ENCODE measurements around the gene ACTRT2.

ACTRT2 gene

DNA sequence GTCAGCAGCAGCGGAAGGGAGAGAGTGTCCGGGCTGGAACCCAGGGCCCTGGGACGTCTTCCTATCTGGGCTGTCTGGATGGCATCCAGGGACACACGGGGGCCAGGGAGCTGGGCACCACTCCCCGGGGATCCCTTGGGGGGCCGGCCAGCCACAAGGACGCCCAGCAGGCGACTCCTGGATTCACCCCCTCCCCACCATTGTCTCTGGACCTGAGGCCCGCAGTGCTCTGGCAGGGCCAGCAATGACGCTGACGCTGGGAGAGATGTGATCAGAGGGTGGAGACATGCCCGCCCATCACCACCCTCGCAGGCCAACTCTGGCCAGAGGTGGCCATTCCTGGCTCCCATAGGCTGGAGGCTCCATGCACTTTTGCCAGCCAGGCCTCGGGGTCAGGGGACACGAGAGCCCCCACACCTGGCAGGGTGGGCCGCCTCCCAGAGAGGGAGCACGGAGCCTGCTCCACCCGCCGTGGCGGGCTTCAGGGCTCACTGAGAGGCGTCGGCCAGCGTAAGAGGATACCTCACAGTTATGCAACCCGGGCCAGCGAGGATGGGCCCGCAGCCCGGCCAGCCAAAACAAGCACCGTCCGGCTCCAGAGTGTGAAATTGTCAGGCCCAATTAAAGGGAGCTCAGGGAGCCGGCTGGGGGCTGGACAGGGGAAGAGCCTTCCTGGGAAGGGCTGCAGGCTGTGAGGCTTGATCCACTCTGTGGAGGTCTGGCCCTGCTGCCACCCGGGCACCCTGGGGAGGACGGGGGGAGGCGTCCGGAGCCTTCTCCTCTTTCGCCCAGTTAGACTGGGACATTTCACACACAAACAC, 10.3 kb downstream of the ACTRT2 start:
- Histone ChIP-seq H3K27ac (ENCODE audit: low read depth, low read length) (peak overlapping the region; percentile 72), H3K27me3 (ENCODE audit: control insufficient read depth in 5 of 5, insufficient read depth in 4 of 5, low read length in 5 of 5) (peaks cover 0 to 11% (median 6%) of the 10 kb centered on the region in 5 donors), H3K36me3 (ENCODE audit: control insufficient read depth in 5 of 5, insufficient read depth in 5 of 5, low read length in 5 of 5) (no peaks in the 10 kb centered on the region)

DNA sequence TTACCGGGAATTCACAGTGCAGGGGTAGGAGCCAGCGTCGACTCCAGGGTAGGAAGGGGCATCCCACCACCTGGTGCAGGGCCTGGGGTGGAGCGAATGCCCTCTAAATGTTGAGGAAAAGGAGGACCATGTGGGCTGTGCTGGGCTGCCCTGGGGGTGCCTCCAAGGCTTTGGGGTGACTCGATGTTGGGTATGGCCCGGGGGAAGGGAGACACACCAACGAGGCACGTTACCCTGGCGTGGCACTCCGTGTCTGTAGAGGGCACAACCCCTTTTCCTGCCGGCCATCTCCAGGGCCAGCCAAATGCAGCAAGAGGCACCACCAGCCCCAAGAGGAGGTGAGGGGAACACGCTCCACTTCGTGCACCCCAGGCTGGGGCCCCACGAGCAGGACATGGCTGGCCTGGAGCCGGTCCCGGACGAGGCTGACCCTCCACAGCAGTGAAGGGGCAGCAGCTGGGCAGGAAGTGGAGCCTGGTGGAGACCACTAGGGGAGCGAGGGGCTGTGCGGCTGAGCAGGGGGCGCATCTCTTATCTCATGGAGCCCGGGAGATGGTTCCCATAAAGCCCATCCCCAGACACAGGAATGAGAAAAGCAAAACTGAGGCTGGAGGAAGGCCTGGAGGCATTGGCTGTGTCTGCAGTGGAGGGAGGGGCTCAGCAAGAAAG, 11.2 kb downstream of the ACTRT2 start:
- peak overlapping the region; percentile 72 for H3K27ac ChIP-seq (ENCODE audit: low read depth, low read length)
- H3K9ac ChIP-seq (ENCODE audit: low read length in 5 of 5) = peak overlapping the region in 2 of 5 donors; percentile 35 to 59
- peaks cover 0 to 71% (median 64%) of the 10 kb centered on the region in 5 donors for H3K4me1 ChIP-seq (ENCODE audit: control insufficient read depth in 5 of 5, insufficient read depth in 5 of 5, low read length in 5 of 5)
- H3K9me3 ChIP-seq (ENCODE audit: control insufficient read depth in 5 of 5, low read length in 5 of 5) = no peaks in the 10 kb centered on the region
- H3K27me3 ChIP-seq (ENCODE audit: control insufficient read depth in 5 of 5, insufficient read depth in 4 of 5, low read length in 5 of 5) = peaks cover 0 to 11% (median 8%) of the 10 kb centered on the region in 5 donors
- H3K36me3 ChIP-seq (ENCODE audit: control insufficient read depth in 5 of 5, insufficient read depth in 5 of 5, low read length in 5 of 5) = no peaks in the 10 kb centered on the region
- no peak overlapping the region for H3K4me3 ChIP-seq (ENCODE audit: low read depth in 1 of 5, low read length in 5 of 5)

More for the DNA sequence above, 10.3 kb downstream of the ACTRT2 start:
- H3K4me1 ChIP-seq (ENCODE audit: control insufficient read depth in 5 of 5, insufficient read depth in 5 of 5, low read length in 5 of 5) = peaks cover 0 to 63% (median 56%) of the 10 kb centered on the region in 5 donors
- no peaks in the 10 kb centered on the region for H3K9me3 ChIP-seq (ENCODE audit: control insufficient read depth in 5 of 5, low read length in 5 of 5)
- peak overlapping the region in 1 of 5 donors; percentile 21 for H3K4me3 ChIP-seq (ENCODE audit: low read depth in 1 of 5, low read length in 5 of 5)
- H3K9ac ChIP-seq (ENCODE audit: low read length in 5 of 5) = peak overlapping the region in 2 of 5 donors; percentile 35 to 59

DNA sequence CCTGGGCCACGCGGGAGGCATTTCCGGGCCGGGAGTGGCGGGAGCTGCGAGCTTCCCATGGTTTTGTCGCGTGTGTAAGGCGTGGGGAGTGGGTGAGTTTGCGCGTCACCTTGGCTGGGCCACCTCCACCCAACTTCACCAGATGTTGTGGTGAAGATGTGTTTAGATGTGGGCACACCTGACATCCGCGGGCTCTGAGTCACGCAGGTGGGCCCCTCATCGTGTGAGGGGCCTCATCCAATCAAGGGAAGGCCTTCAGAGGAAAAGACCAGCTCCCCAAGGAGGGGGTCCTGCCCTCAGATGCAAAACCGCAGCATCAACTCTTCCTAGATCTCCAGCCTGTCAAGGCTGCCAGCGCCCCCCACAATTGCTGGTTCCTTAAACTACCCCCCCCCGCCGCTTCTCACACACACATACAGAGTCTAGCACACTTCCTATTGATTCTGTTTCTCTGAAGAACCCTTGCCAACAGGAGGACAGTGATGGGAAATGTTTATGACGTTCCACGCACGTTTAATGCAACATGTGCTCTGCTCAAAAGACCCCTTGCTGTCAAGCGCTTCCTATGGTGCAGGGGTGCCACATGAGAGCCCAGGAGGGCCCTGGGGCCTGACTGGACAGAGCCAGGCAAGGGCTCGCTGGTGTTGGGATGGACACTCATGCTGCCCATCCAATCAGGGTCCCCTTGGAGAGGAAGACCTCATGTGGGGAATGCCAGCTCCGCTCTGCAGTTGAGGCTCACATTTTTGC, 11.9 kb downstream of the ACTRT2 start:
- no peak overlapping the region for H3K4me3 ChIP-seq (ENCODE audit: low read depth in 1 of 5, low read length in 5 of 5)
- peaks cover 0 to 79% (median 71%) of the 10 kb centered on the region in 5 donors for H3K4me1 ChIP-seq (ENCODE audit: control insufficient read depth in 5 of 5, insufficient read depth in 5 of 5, low read length in 5 of 5)
- no peaks in the 10 kb centered on the region for H3K9me3 ChIP-seq (ENCODE audit: control insufficient read depth in 5 of 5, low read length in 5 of 5)
- no peak overlapping the region for H3K9ac ChIP-seq (ENCODE audit: low read length in 5 of 5)
- H3K36me3 ChIP-seq (ENCODE audit: control insufficient read depth in 5 of 5, insufficient read depth in 5 of 5, low read length in 5 of 5) = no peaks in the 10 kb centered on the region
- peaks cover 0 to 11% (median 8%) of the 10 kb centered on the region in 5 donors for H3K27me3 ChIP-seq (ENCODE audit: control insufficient read depth in 5 of 5, insufficient read depth in 4 of 5, low read length in 5 of 5)
- peak overlapping the region; percentile 72 for H3K27ac ChIP-seq (ENCODE audit: low read depth, low read length)

GRCh38 chr1:3033790-3034090, 12.5 kb downstream of the ACTRT2 start:
- Histone ChIP-seq H3K27ac (ENCODE audit: low read depth, low read length) (no peak overlapping the region), H3K4me3 (ENCODE audit: low read depth in 1 of 5, low read length in 5 of 5) (no peak overlapping the region), H3K36me3 (ENCODE audit: control insufficient read depth in 5 of 5, insufficient read depth in 5 of 5, low read length in 5 of 5) (no peaks in the 10 kb centered on the region), H3K9ac (ENCODE audit: low read length in 5 of 5) (no peak overlapping the region), H3K9me3 (ENCODE audit: control insufficient read depth in 5 of 5, low read length in 5 of 5) (no peaks in the 10 kb centered on the region), H3K4me1 (ENCODE audit: control insufficient read depth in 5 of 5, insufficient read depth in 5 of 5, low read length in 5 of 5) (peaks cover 0 to 84% (median 76%) of the 10 kb centered on the region in 5 donors), H3K27me3 (ENCODE audit: control insufficient read depth in 5 of 5, insufficient read depth in 4 of 5, low read length in 5 of 5) (peaks cover 0 to 11% (median 8%) of the 10 kb centered on the region in 5 donors)

- Histone ChIP-seq H3K4me3 (ENCODE audit: low read depth in 1 of 5, low read length in 5 of 5) (no peak overlapping the region), H3K4me1 (ENCODE audit: control insufficient read depth in 5 of 5, insufficient read depth in 5 of 5, low read length in 5 of 5) (peaks cover 0 to 88% (median 79%) of the 10 kb centered on the region in 5 donors), H3K27me3 (ENCODE audit: control insufficient read depth in 5 of 5, insufficient read depth in 4 of 5, low read length in 5 of 5) (peaks cover 0 to 11% (median 8%) of the 10 kb centered on the region in 5 donors), H3K36me3 (ENCODE audit: control insufficient read depth in 5 of 5, insufficient read depth in 5 of 5, low read length in 5 of 5) (no peaks in the 10 kb centered on the region), H3K9ac (ENCODE audit: low read length in 5 of 5) (no peak overlapping the region), H3K9me3 (ENCODE audit: control insufficient read depth in 5 of 5, low read length in 5 of 5) (no peaks in the 10 kb centered on the region), H3K27ac (ENCODE audit: low read depth, low read length) (no peak overlapping the region)
Measured at GRCh38 chr1:3034162-3034561, 12.9 kb downstream of the ACTRT2 start.

DNA sequence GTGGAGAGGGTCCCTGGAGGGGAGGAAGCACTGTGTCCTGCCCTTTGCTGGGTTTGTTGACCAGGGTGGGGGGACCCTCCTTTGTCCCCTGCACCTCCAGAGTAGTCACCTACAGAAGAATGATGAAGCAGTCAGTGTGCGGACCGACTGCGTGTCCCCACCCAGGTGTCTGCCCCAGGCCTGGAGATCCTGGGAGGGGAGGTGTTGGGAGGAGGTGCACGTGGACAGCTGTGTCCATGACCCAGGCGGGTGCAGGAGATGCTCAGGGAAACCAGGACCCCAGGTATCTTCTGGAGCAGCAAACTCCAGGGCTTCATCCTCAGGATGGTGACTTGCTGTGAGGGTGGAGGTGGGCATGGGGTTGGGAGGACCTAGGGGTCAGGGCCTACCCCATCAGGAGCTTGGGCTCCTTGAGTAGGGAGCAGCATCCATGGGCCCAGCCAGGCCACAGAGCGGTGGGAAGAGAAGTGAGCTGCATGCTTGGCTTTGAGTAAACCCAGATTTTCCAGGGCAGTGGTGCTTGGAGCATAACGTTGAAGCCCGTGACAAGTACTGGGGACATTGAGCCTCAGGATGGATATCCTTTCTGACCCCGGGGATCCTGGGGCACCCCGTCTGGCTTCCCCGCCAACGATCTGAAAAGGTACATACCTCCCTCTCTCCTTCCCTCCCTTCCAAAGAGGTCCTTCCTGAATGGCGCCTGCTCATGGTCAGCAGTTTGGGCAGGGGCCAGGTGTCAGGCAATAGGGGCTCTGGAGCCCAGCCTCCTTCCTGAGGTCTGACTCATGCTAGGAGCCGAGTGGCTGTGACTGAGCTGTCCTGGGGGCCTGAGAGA, 13.7 kb downstream of the ACTRT2 start:
- Histone ChIP-seq H3K4me1 (ENCODE audit: control insufficient read depth in 5 of 5, insufficient read depth in 5 of 5, low read length in 5 of 5) (peaks cover 0 to 88% (median 79%) of the 10 kb centered on the region in 5 donors), H3K27ac (ENCODE audit: low read depth, low read length) (peak overlapping the region; percentile 50), H3K9ac (ENCODE audit: low read length in 5 of 5) (no peak overlapping the region), H3K27me3 (ENCODE audit: control insufficient read depth in 5 of 5, insufficient read depth in 4 of 5, low read length in 5 of 5) (peaks cover 0 to 6% (median 3%) of the 10 kb centered on the region in 5 donors), H3K36me3 (ENCODE audit: control insufficient read depth in 5 of 5, insufficient read depth in 5 of 5, low read length in 5 of 5) (no peaks in the 10 kb centered on the region), H3K9me3 (ENCODE audit: control insufficient read depth in 5 of 5, low read length in 5 of 5) (no peaks in the 10 kb centered on the region), H3K4me3 (ENCODE audit: low read depth in 1 of 5, low read length in 5 of 5) (no peak overlapping the region)

- Histone ChIP-seq H3K36me3 (ENCODE audit: control insufficient read depth in 5 of 5, insufficient read depth in 5 of 5, low read length in 5 of 5) (no peaks in the 10 kb centered on the region), H3K4me3 (ENCODE audit: low read depth in 1 of 5, low read length in 5 of 5) (no peak overlapping the region), H3K27me3 (ENCODE audit: control insufficient read depth in 5 of 5, insufficient read depth in 4 of 5, low read length in 5 of 5) (peaks cover 0 to 6% (median 0%) of the 10 kb centered on the region in 5 donors), H3K27ac (ENCODE audit: low read depth, low read length) (peak overlapping the region; percentile 50), H3K9me3 (ENCODE audit: control insufficient read depth in 5 of 5, low read length in 5 of 5) (no peaks in the 10 kb centered on the region), H3K4me1 (ENCODE audit: control insufficient read depth in 5 of 5, insufficient read depth in 5 of 5, low read length in 5 of 5) (peaks cover 0 to 83% (median 77%) of the 10 kb centered on the region in 5 donors), H3K9ac (ENCODE audit: low read length in 5 of 5) (peak overlapping the region in 1 of 5 donors; percentile 41)
Measured at GRCh38 chr1:3035563-3036446, 14.5 kb downstream of the ACTRT2 start.

- Histone ChIP-seq H3K4me3 (ENCODE audit: low read depth in 1 of 5, low read length in 5 of 5) (no peak overlapping the region), H3K4me1 (ENCODE audit: control insufficient read depth in 5 of 5, insufficient read depth in 5 of 5, low read length in 5 of 5) (peaks cover 0 to 74% (median 68%) of the 10 kb centered on the region in 5 donors), H3K27ac (ENCODE audit: low read depth, low read length) (peak overlapping the region; percentile 50), H3K9ac (ENCODE audit: low read length in 5 of 5) (peak overlapping the region in 1 of 5 donors; percentile 41), H3K36me3 (ENCODE audit: control insufficient read depth in 5 of 5, insufficient read depth in 5 of 5, low read length in 5 of 5) (no peaks in the 10 kb centered on the region), H3K9me3 (ENCODE audit: control insufficient read depth in 5 of 5, low read length in 5 of 5) (no peaks in the 10 kb centered on the region), H3K27me3 (ENCODE audit: control insufficient read depth in 5 of 5, insufficient read depth in 4 of 5, low read length in 5 of 5) (peaks cover 0 to 6% (median 0%) of the 10 kb centered on the region in 5 donors)
Measured at GRCh38 chr1:3036447-3037280, 15.4 kb downstream of the ACTRT2 start.
